CD4-positive, alpha-beta memory T cell (primary cell): ENCODE measurements around the gene FGFR1OP2. TPM values are rescaled to one million over a fixed set of nuclear protein-coding genes. Genes with fewer than 3 reads are reported as not detected.

Experiments
- CTCF ChIA-PET: fragments of 350-600 bp; sonication (Branson Sonifier 250); formaldehyde crosslinking; loops from one replicate; lab custom pipeline; 2021; ENCODE audit warnings: inconsistent platforms; ENCODE audit not compliant: partially characterized antibody; lab: Charles Lee
- POLR2A ChIA-PET: fragments of 350-600 bp; sonication (Branson Sonifier 250); formaldehyde crosslinking; loops from one replicate; lab custom pipeline; 2021; ENCODE audit not compliant: partially characterized antibody; lab: Charles Lee
- DNase-seq, 5 donors: peaks; one replicate each; pipeline versions ENCODE4 v3.0.0 to v3.0.0-alpha.2; 2020 to 2022; ENCODE audit warnings: mixed read lengths in 1 of 5
- H3K27ac ChIP-seq: one replicate; pipeline ENCODE4 v1.7.0; 2013; ENCODE audit warnings: low read depth, low read length
- H3K27me3 ChIP-seq: 2 replicates; pipeline ENCODE4 v1.7.0; 2013; ENCODE audit warnings: mild to moderate bottlenecking, low read length, moderate library complexity; ENCODE audit not compliant: insufficient read depth
- H3K36me3 ChIP-seq: 2 replicates; pipeline ENCODE4 v1.7.0; 2013; ENCODE audit warnings: mild to moderate bottlenecking, low read length, moderate library complexity; ENCODE audit not compliant: insufficient read depth
- H3K4me1 ChIP-seq: 2 replicates; pipeline ENCODE4 v1.7.0; 2013; ENCODE audit warnings: mild to moderate bottlenecking, low read length, moderate library complexity; ENCODE audit not compliant: insufficient read depth
- H3K4me3 ChIP-seq, 2 donors: one replicate each; pipeline ENCODE4 v1.7.0; 2013; ENCODE audit warnings: low read length in 2 of 2, mild to moderate bottlenecking in 1 of 2
- H3K9me3 ChIP-seq, 2 donors: one replicate each; pipeline ENCODE4 v1.7.0; 2013; ENCODE audit warnings: low read length in 2 of 2, control low read depth in 1 of 2; ENCODE audit not compliant: control insufficient read depth in 1 of 2
- H3K27ac Mint-ChIP-seq, 7 donors: one replicate each; pipeline ENCODE4 v1.8.0; 2020 to 2021; ENCODE audit warnings: mixed read lengths in 7 of 7, mild to moderate bottlenecking in 6 of 7, inconsistent platforms in 3 of 7, moderate library complexity in 3 of 7
- H3K27me3 Mint-ChIP-seq, 2 donors: one replicate each; pipeline ENCODE4 v1.8.0; 2020 to 2021; ENCODE audit warnings: mixed read lengths in 2 of 2
- H3K36me3 Mint-ChIP-seq, 2 donors: one replicate each; pipeline ENCODE4 v1.8.0; 2020 to 2021; ENCODE audit warnings: mixed read lengths in 2 of 2, inconsistent platforms in 1 of 2, mild to moderate bottlenecking in 1 of 2
- H3K4me1 Mint-ChIP-seq, 4 donors: one replicate each; pipeline ENCODE4 v1.8.0; 2020 to 2021; ENCODE audit warnings: mixed read lengths in 4 of 4, mild to moderate bottlenecking in 1 of 4
- H3K4me3 Mint-ChIP-seq, 8 donors: one replicate each; pipeline ENCODE4 v1.8.0; 2020 to 2021; ENCODE audit warnings: mixed read lengths in 8 of 8, mild to moderate bottlenecking in 7 of 8, moderate library complexity in 6 of 8, inconsistent platforms in 3 of 8
- H3K9me3 Mint-ChIP-seq, 8 donors: one replicate each; pipeline ENCODE4 v1.8.0; 2020 to 2021; ENCODE audit warnings: mixed read lengths in 8 of 8, mild to moderate bottlenecking in 5 of 8, inconsistent platforms in 3 of 8, moderate library complexity in 1 of 8
- intact Hi-C: fragments of 100-400 bp; cut with micrococcal nuclease; formaldehyde crosslinking; loops from one replicate; pipeline ENCODE4 v1.15.1; 2023
- polyA plus RNA-seq, 2 donors: library from polyadenylated mRNA; unstranded; fragments of 300-500 nt; fragmentation: Illumina TruSeq; gene quantifications; one replicate each; pipeline ENCODE4 v1.2.3, GENCODE V29; 2021
- total RNA-seq, 2 experiments: library from RNA; stranded (reverse); gene quantifications; one replicate each; pipeline ENCODE4 v1.2.3, GENCODE V29; 2021

FGFR1OP2 gene
- total and polyA plus RNA-seq, 4 experiments from 2014 or later = 92.2 to 111 (median 100) TPM

GRCh38 chr12:27003421-27004381 is 65.4 kb downstream of the FGFR1OP2 start:
- intact Hi-C loops = no loop called here
- H3K4me3 ChIP-seq = no peak overlapping the region
- POLR2A ChIA-PET = interaction anchor here (2.1 kb wide), 1 partner anchor 10 kb away, joined by 8 read pairs; the partner anchor contains the start of gene TM7SF3

DNA sequence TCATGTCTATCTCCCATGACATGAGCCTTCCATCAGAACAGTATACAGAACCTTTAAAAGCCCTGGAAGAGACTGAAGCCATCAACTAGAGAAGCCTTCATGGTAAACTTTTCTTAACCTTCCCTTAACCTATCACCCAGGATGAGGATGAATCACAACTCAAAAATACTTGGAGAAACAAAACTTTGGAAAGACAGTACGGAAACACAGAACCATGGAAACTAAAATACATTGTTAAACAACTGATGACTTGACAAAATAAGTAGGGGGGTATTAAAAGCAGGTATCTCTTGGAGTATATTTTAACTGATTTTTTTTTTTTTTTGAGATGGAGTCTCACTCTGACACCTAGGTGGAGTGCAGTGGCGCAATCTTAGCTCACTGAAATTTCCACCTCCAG is 67.2 kb downstream of the FGFR1OP2 start:
- intact Hi-C loops = no loop called here
- Histone ChIP-seq H3K27me3 (no peaks in the 10 kb centered on the region), H3K9me3 (no peaks in the 10 kb centered on the region), H3K4me3 (no peak overlapping the region), H3K36me3 (no peaks in the 10 kb centered on the region), H3K27ac (no peak overlapping the region), H3K4me1 (peaks cover 17% of the 10 kb centered on the region)
- Mint-ChIP-seq H3K36me3 (peaks cover 11 to 16% of the 10 kb centered on the region in 2 donors), H3K4me1 (peaks cover 22 to 38% (median 32%) of the 10 kb centered on the region in 4 donors), H3K9me3 (no peaks in the 10 kb centered on the region), H3K27ac (no peak overlapping the region), H3K4me3 (no peak overlapping the region), H3K27me3 (no peaks in the 10 kb centered on the region)
- POLR2A ChIA-PET = no interaction called here
- DNase-seq = no peak
- CTCF ChIA-PET = interaction anchor here (0.8 kb wide), 1 partner anchor 30 kb away, joined by 3 read pairs; no protein-coding TSS in a partner anchor

More at GRCh38 chr12:27003421-27004381, 65.4 kb downstream of the FGFR1OP2 start:
- CTCF ChIA-PET = interaction anchor here (1.1 to 2.1 kb wide), 4 partner anchors 10 to 119 kb away, joined by 3 to 10 read pairs (median 4); partner anchors contain the start of genes MED21 and TM7SF3
- Histone ChIP-seq H3K9me3 (no peaks in the 10 kb centered on the region), H3K4me1 (peaks cover 10% of the 10 kb centered on the region), H3K27me3 (no peaks in the 10 kb centered on the region), H3K36me3 (no peaks in the 10 kb centered on the region), H3K27ac (no peak overlapping the region)
- peaks cover 13 to 18% of the 10 kb centered on the region in 2 donors for H3K36me3 Mint-ChIP-seq
- H3K4me3 Mint-ChIP-seq = no peak overlapping the region
- no peak for DNase-seq
- H3K9me3 Mint-ChIP-seq = no peaks in the 10 kb centered on the region
- no peaks in the 10 kb centered on the region for H3K27me3 Mint-ChIP-seq
- H3K27ac Mint-ChIP-seq = peak overlapping the region in 1 of 7 donors; percentile 63
- peaks cover 16 to 31% (median 26%) of the 10 kb centered on the region in 4 donors for H3K4me1 Mint-ChIP-seq

- no peak overlapping the region for H3K27ac Mint-ChIP-seq
- Histone ChIP-seq H3K36me3 (no peaks in the 10 kb centered on the region), H3K4me1 (peaks cover 16% of the 10 kb centered on the region), H3K27ac (no peak overlapping the region), H3K9me3 (no peaks in the 10 kb centered on the region), H3K27me3 (no peaks in the 10 kb centered on the region), H3K4me3 (no peak overlapping the region)
- no peak for DNase-seq
- H3K9me3 Mint-ChIP-seq = no peaks in the 10 kb centered on the region
- peaks cover 23 to 44% (median 34%) of the 10 kb centered on the region in 4 donors for H3K4me1 Mint-ChIP-seq
- no peaks in the 10 kb centered on the region for H3K27me3 Mint-ChIP-seq
- peaks cover 5 to 7% of the 10 kb centered on the region in 2 donors for H3K36me3 Mint-ChIP-seq
- ChIA-PET POLR2A (no interaction called here), CTCF (no interaction called here)
- H3K4me3 Mint-ChIP-seq = no peak overlapping the region
- intact Hi-C loops = no loop called here
Observed at GRCh38 chr12:27006797-27007467, 68.7 kb downstream of the FGFR1OP2 start.

- H3K27me3 Mint-ChIP-seq = no peaks in the 10 kb centered on the region
- ChIA-PET POLR2A (no interaction called here), CTCF (interaction anchor here (1.0 kb wide), 1 partner anchor 122 kb away, joined by 3 read pairs; no protein-coding TSS in a partner anchor)
- Histone ChIP-seq H3K4me3 (no peak overlapping the region), H3K9me3 (no peaks in the 10 kb centered on the region), H3K27ac (no peak overlapping the region), H3K4me1 (peaks cover 27% of the 10 kb centered on the region), H3K27me3 (no peaks in the 10 kb centered on the region), H3K36me3 (no peaks in the 10 kb centered on the region)
- intact Hi-C loops = no loop called here
- H3K4me1 Mint-ChIP-seq = peaks cover 29 to 50% (median 40%) of the 10 kb centered on the region in 4 donors
- no peak overlapping the region for H3K4me3 Mint-ChIP-seq
- no peaks in the 10 kb centered on the region for H3K9me3 Mint-ChIP-seq
- peak overlapping the region in 1 of 7 donors; percentile 9 for H3K27ac Mint-ChIP-seq
- no peak for DNase-seq
- H3K36me3 Mint-ChIP-seq = peaks cover 4 to 5% of the 10 kb centered on the region in 2 donors
Observed at GRCh38 chr12:27008081-27008480, 69.8 kb downstream of the FGFR1OP2 start.

GRCh38 chr12:27009881-27010301 is 71.6 kb downstream of the FGFR1OP2 start:
- H3K4me3 Mint-ChIP-seq = no peak overlapping the region

DNA sequence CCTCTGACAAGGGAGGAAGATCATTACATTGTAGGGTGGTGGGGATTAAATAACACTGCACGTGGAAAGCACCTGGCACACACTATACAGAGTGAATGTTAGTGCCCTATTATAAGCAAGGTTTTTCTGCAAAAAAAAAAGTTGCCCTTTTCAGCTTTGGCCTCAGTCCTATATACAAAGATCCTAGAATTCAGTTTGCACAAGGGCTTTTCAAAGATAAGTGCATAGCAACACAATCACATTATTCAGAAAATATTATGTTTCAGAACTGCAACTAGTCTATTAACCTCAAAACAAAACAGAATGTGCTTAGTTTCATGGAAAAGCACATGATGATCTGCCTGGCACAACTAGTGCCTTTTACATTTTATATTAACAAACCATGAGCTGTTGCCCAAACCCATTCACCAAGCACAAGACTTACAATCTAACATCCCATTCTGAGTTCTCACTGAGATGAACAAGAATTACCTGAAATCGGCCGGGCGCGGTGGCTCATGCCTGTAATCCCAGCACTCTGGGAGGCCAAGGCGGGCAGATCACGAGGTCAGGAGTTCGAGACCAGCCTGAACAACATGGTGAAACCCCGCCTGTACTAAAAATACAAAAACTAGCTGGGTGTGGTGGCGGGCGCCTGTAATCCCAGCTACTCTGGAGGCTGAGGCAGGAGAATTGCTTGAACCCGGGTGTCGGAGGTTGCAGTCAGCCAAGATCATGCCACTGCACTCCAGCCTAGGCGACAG is 74.1 kb downstream of the FGFR1OP2 start:
- peak overlapping the region in 3 of 7 donors; percentile 17 to 93 (median 35) for H3K27ac Mint-ChIP-seq
- ChIA-PET CTCF (interaction anchor here (0.8 to 2.8 kb wide), 9 partner anchors 9 to 294 kb away, joined by 3 to 29 read pairs (median 4); partner anchors contain the start of genes ITPR2 and MED21), POLR2A (interaction anchor here (0.7 to 2.7 kb wide), 7 partner anchors 8 to 179 kb away, joined by 3 to 38 read pairs (median 4); partner anchors contain the start of genes FGFR1OP2, INTS13, ITPR2 and MED21)
- Histone ChIP-seq H3K27ac (no peak overlapping the region), H3K4me3 (no peak overlapping the region), H3K27me3 (no peaks in the 10 kb centered on the region), H3K9me3 (no peaks in the 10 kb centered on the region), H3K4me1 (peaks cover 51% of the 10 kb centered on the region), H3K36me3 (no peaks in the 10 kb centered on the region)
- no peaks in the 10 kb centered on the region for H3K9me3 Mint-ChIP-seq
- H3K36me3 Mint-ChIP-seq = peaks cover 4 to 7% of the 10 kb centered on the region in 2 donors
- no peak for DNase-seq
- peaks cover 38 to 59% (median 49%) of the 10 kb centered on the region in 4 donors for H3K4me1 Mint-ChIP-seq
- intact Hi-C loops = loop anchor here (5.0 kb wide), 1 partner anchor 40 kb away; no protein-coding TSS in a partner anchor
- H3K4me3 Mint-ChIP-seq = peak overlapping the region; percentile 36 to 97 (median 54)
- H3K27me3 Mint-ChIP-seq = no peaks in the 10 kb centered on the region

More at GRCh38 chr12:27009881-27010301, 71.6 kb downstream of the FGFR1OP2 start:
- H3K27ac Mint-ChIP-seq = peak overlapping the region in 2 of 7 donors; percentile 4 to 49
- no peak for DNase-seq
- H3K4me1 ChIP-seq = peaks cover 38% of the 10 kb centered on the region
- H3K36me3 Mint-ChIP-seq = peaks cover 4 to 7% of the 10 kb centered on the region in 2 donors
- H3K27me3 Mint-ChIP-seq = no peaks in the 10 kb centered on the region
- no peaks in the 10 kb centered on the region for H3K27me3 ChIP-seq
- intact Hi-C loops = loop anchor here (5.0 kb wide), 1 partner anchor 38 kb away; no protein-coding TSS in a partner anchor
- no peaks in the 10 kb centered on the region for H3K9me3 ChIP-seq
- POLR2A ChIA-PET = interaction anchor here (1.1 kb wide), 1 partner anchor 178 kb away, joined by 3 read pairs; no protein-coding TSS in a partner anchor
- peaks cover 32 to 54% (median 47%) of the 10 kb centered on the region in 4 donors for H3K4me1 Mint-ChIP-seq
- no peak overlapping the region for H3K4me3 ChIP-seq
- CTCF ChIA-PET = interaction anchor here (0.6 to 1.7 kb wide), 4 partner anchors 11 to 294 kb away, joined by 3 to 4 read pairs (median 3); no protein-coding TSS in a partner anchor
- no peaks in the 10 kb centered on the region for H3K9me3 Mint-ChIP-seq
- no peaks in the 10 kb centered on the region for H3K36me3 ChIP-seq
- H3K27ac ChIP-seq = no peak overlapping the region
